A549 treated with CpdA at 1 μM for 4 hours (cell line): ENCODE results near the gene ZC3H12A. TPM values are rescaled to one million over a fixed set of nuclear protein-coding genes. Genes with fewer than 3 reads are reported as not detected.

Experiments
- total RNA-seq: library from RNA; stranded (reverse); fragments of 200-300 nt; extraction: Qiagen RNA extraction; gene quantifications from 5 replicates; pipeline ENCODE4 v1.2.3, GENCODE V29; 2022; ENCODE audit warnings: low read depth

ZC3H12A gene
- 12.9 to 20.1 TPM (median 16.6 TPM) in 5 replicates for total RNA-seq

GRCh38 chr1:37474046-37474696 is at the start of gene ZC3H12A:
Gene ZC3H12A, plus strand, starts transcription at chr1:37474580. Its CDS starts 917 bp downstream, at chr1:37475497.

DNA sequence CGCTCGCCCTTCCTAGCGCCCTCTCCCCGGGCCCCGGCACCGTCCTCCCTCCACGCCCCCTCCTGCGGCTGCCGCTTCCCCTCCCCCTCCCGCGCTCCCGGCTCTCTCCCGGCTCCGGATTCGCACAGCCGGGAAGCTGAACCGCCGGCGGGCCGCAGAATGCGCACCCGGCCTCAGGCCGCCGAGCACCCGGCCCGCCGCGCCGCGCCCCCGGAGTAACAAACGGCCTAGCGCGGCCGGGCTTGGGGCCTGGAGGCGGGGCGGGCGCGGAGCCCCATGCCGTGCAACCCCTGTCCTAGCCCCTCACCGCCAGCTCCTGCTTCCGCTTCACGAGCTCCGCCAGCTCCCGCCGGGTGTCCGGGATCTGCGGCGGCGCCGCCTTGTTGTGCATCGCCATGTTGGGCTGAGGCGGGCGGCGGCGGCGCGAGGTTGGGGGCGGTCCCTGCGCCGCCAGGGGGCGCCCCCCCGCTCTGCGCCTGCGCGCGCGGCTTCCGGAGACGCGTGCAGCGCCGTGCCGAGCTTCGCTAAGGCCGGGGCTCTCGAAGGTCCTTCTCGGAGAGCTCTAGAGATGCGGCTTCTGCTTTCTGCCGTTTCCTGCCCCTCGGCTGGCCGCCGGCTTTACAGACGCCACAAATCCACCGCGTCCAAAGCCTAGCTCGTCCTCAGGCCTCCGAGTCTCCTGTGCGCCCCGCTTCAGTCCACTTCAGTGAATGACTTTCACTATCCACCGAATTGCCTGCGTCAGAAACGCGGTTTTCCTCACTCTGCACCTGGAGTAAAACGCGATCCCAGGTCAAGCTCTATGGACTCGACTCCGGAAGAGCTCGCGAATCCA is 40.2 kb downstream of the ZC3H12A start, which contains the start of gene MEAF6:
MEAF6 (minus strand) TSS at position 417 of the 835 bp plus-strand sequence; CDS start at position 397, 20 bp downstream.

Other genes starting within 250 kb of the ZC3H12A start
- gene MEAF6, start 40.2 kb downstream of the ZC3H12A start, total RNA-seq, result 33.0 to 39.2 TPM (median 33.7 TPM) in 5 replicates
- gene SNIP1, start 79.7 kb downstream of the ZC3H12A start, total RNA-seq, result 8.5 to 12.3 TPM (median 10.0 TPM) in 5 replicates
- gene DNALI1, start 82.4 kb downstream of the ZC3H12A start, total RNA-seq, result 0.03 to 0.13 TPM in 2 of 5 replicates, not detected in the others
- 47.6 to 70.9 TPM (median 53.2 TPM) in 5 replicates for gene GNL2, start 121.4 kb downstream of the ZC3H12A start, total RNA-seq
- gene RSPO1, start 160.3 kb downstream of the ZC3H12A start, total RNA-seq, result 0.09 to 0.13 TPM (median 0.10 TPM) in 4 of 5 replicates, not detected in the other
- gene CDCA8, start 217.9 kb downstream of the ZC3H12A start, total RNA-seq, result 46.9 to 52.0 TPM (median 48.3 TPM) in 5 replicates